Esophagus mucosa (tissue), 1 donor: ENCODE data around the gene AGXT2. TPM values are rescaled to one million over a fixed set of nuclear protein-coding genes. Genes with fewer than 3 reads are reported as not detected.

Experiments
- ATAC-seq: fragments of 200-7000 bp; cut with Tn5 transposase; one replicate; pipeline ENCODE4 v1.9.1; 2020
- total RNA-seq: library from RNA; stranded (reverse); gene quantifications from one replicate; pipeline ENCODE4 v1.2.4, GENCODE V29; 2023
- donor health status: DM: yes; HTN: yes; CAD: no.

Gene AGXT2
- total RNA-seq, result not detected

DNA sequence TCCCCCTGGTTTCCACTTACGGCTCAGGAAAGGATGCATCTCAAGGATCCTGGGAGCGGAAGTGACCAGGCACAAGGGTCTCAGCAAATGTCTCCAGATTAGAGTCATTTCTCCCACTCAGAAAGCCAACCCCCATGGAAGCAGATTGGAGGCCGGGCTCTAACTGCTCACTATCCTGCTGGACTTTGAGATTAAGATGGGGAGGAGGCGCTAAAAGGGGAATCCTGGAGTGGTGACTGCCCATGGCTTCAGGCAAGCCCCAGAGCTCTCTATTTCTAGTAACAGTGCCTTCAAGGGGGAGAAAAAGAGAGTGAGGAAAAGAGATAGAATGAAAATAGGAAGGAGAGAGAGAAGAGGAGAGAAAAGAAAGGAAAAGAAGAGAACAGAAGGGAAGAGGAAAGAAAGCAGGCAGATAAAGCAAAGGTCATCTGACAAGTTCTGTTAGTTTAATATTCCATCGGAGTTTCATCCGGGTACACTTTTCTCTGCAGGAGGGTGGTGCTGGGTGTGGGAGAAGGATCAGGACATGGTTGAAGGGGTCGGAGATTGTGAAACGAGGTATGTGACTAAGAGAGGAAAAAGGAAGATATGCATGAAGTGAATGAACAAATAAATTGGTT, at the start of gene AGXT2:
AGXT2 (minus strand) TSS at position 165 of the 620 bp plus-strand sequence; CDS start at position 108, 57 bp downstream.
- no peak for ATAC-seq

DNA sequence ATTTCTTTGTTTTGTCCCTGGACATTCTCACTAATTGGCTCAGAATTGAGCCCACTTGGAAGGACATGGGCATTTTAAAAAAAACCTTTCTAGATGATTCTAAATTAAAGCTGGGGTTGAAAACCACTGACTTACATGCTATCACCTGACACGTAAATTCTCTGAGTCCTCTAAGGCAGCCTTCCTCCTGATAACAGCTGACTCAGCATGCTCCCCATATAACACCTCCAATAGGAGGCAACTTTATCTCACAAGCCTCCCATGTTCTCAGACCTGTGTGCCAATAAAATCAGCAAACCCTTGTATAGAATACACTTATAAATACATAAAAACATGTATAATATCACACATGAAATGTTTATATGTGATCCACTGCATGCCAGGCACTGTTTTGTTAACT, 49.2 kb upstream of the AGXT2 start:
- no peak for ATAC-seq

GRCh38 chr5:35096216-35096615, 48.5 kb upstream of the AGXT2 start:
- ATAC-seq, result no peak

- no peak for ATAC-seq
These were observed 47.6 kb upstream of the AGXT2 start for GRCh38 chr5:35095366-35095765.

DNA sequence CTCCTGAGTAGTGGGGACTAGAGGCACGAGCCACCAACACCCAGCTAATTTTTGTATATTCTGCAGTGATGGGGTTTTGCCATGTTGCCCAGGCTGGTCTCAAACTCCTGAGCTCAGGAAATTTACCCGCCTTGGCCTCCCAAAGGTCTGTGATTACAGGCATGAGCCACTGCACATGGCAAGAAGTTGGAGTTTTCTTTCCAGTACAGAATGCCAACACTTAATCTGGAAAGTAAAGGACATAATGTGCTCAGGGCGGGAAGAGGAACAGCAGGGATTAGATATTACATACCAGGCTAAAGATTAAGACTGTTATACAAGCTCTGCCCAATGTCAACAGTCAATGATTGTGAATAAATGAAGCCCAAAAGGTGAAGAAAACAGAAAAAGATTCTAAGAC, 47.2 kb upstream of the AGXT2 start:
- ATAC-seq, result no peak

- no peak for ATAC-seq
These were observed 45.0 kb upstream of the AGXT2 start for GRCh38 chr5:35092703-35093102.

GRCh38 chr5:35091704-35092103, 44.0 kb upstream of the AGXT2 start:
- ATAC-seq, result no peak

GRCh38 chr5:35089334-35090314, 41.9 kb upstream of the AGXT2 start:
- peak; percentile 54 for ATAC-seq

DNA sequence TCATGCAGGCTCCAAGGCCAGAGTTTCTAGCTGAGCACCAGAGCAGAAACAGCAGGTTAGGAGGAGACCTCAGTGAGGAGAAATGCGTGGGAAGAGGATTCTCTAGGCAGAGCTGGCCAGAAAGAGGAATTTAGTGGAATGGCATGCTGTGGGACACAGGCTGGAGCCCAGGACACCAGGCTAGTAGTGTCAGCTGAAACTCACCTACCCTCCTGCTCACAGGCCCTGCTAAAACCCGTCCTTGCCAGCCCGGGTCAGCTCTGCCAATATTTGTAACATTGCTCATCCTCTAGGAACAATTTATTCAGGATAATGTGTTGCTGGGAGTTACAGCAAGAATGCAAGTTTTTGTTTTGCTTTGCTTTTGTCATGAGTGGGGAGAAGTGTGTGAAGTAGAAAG, 40.2 kb upstream of the AGXT2 start:
- ATAC-seq, result no peak

- no peak for ATAC-seq
These were observed 35.4 kb upstream of the AGXT2 start for GRCh38 chr5:35083150-35083549.

DNA sequence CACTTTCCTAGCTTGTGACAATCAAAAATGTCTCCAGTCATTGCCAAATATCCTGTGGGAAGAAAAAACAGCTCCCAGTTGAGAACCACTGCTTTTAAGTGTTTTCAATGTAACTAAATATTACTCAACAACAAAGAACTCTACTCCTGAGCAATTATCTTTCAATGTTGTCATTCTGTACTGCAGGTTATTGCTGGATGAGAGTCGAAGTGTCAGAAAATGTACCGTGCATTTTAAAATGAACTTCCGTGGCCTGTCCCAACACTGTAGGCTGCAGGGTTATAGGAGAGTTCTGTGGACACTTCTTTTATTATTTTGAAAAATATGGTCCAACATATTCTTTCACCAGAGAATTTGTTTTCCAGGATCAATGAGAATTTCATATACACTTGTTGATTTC, 34.8 kb upstream of the AGXT2 start:
- no peak for ATAC-seq

- no peak for ATAC-seq
These were observed 33.4 kb upstream of the AGXT2 start for GRCh38 chr5:35081134-35081533.

DNA sequence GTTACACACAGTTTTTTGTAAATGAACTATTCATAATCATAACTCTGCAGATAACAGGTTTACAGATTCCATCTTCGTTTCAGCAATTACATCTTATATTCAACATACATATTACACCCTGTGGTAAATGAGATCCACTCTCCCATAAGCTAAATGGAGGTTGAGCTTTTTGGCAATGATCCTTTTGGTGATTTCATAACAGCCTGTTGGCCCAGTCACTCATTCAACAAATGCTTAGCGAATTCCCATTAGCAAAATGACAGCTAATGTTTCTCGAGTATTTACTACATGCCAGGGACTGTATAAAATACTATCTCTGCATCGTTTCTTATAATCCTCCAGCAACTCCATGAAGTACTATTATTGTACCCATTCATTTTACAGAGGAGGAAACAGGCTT, 25.4 kb upstream of the AGXT2 start:
- ATAC-seq, result no peak

DNA sequence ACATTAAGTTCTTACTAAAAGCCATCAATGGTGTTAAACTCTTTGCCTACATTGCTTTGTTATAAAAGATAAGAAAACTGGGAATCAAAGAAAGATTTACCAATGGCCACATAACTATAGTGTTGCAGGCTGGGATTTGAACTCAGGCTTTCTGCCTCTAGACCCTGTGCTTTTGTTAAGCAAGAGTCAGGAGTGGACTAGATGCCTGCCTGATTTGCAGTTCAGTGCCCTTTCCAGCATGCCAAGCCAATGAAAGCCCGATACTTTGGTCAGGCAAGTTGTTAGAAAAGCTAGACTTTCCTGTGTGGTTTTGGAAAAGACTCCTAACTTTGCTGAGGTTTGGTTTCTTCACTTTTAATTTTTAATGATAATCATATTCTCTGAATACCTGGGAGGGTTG, 21.4 kb upstream of the AGXT2 start:
- no peak for ATAC-seq

GRCh38 chr5:35067985-35068384, 20.2 kb upstream of the AGXT2 start:
- no peak for ATAC-seq

DNA sequence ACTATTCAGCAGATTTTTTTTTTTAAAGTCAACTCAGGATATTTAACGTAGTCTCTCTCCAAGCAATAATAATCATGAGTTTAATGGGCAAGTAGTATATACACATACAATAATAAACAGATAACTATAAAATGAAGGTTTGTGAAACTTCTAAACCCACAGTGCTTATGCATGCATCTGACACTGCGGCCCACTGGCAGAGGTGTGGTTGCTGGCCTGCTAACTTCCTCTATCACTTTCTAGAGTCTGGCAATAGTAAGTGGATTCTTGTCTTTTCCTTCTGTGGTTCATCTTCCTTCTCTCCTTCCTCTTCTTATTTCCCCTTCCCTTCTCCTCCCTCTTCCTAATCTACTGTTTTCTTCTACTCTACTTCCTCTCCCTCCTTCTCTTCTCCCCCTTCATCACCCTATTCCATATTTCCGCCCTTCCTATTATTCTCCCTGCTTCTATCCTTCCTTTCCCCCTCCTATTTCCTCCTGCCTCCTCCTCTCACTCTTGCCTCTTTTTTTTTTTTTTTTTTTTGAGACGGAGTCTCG, 18.6 kb upstream of the AGXT2 start:
- no peak for ATAC-seq

DNA sequence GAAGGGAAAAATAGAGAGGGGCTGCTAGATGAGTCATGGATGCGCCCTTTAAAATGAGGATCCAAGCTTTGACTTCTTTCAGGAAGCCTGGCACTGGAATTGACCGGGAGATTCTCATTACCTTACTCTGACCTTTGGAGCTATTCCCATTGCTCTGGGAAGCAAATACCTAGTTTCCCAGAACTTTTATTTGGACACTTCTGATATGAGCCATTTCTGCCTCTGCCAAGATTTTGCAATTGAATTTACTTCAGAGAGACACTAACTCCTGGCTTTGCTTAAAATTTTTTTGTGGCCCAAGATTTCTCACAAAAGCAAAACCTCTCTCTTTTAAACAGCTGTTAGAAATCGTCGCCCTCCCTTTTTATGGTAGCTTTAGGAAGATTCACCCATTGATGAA, 15.7 kb upstream of the AGXT2 start:
- no peak for ATAC-seq

GRCh38 chr5:35061211-35061770, 13.5 kb upstream of the AGXT2 start:
- no peak for ATAC-seq

GRCh38 chr5:35060236-35060635, 12.5 kb upstream of the AGXT2 start:
- ATAC-seq, result no peak

DNA sequence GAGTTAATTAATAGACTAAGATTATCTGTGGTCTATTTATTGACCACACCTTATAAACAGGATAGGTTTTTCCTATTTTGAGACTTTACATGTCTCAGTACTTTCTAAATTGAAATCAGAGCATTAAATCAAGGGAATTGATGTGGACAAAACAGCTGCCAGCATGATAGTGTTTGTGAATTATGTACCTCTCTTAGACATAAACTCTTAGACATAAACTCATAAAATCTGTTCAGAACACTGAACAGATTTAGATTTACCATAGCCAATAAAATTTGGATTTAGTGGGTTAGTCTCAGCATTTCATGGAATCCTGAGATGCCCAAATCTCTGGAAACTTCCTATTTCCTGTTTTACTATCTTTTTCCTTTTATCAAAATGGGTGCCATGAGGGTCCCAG, 11.5 kb upstream of the AGXT2 start:
- no peak for ATAC-seq

DNA sequence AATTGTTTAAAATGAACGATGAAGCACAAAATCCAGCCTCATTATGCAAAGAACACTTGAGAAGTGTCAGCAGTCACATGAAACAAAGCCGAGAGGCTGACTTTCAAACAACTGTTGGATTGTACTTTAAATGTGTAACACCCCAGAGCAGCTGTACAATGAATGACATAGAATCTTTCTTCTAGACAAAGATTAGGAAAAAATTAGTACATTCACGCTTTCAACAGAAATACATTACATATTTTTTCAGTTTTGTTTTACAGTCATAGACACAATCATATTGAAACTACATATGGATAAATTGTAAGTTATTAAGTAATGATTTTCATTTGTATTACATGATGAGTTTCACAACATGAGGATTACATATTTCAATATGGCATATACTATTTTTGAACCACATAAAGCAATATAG, 10.6 kb upstream of the AGXT2 start:
- no peak for ATAC-seq

DNA sequence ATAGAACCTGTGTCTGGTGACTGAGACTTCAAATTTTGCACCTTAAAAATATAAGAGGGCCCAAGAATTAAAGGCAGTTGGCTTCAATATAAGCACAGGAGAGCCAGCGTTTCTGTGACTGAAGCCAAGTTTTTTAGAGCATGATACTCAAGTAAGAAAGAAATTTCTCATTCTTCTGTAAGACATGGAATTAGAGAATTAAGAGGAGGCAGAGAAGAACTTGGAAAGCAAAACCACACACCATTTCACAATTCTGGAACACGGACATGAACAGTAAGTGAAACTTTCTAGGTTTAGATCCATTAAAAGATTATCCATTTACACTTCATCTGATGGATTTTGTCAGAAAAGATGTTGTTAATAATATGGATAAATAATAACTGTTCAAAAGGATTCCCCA, 8.9 kb upstream of the AGXT2 start:
- ATAC-seq, result no peak

DNA sequence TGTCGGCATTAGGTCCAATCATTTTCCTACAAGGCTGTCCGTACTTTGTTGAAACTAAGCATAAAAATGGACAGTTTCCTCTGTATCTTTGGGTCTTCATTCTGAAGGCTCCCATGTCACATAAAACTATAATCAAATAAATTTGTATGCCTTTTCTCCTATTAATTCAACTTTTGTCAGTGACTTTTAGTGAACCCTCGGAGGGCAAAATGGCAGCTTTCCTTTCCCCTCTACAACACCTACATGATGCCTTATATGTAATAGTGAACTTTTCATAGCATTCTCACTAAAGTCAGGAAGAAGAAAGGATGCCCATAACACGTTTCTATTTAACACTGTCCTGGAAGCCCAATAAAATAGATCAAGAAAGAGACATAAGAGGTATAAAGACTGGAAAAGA, 5.1 kb upstream of the AGXT2 start:
- no peak for ATAC-seq
